ENCODE measurements around the gene SARS1. TPM values are rescaled to one million over a fixed set of nuclear protein-coding genes. Genes with fewer than 3 reads are reported as not detected.

The SARS1 gene
- total RNA-seq, 2 experiments from 2014 or later, result 277 to 290 TPM

GRCh38 chr1:109253803-109254620, 40.3 kb downstream of the SARS1 start:
- Histone ChIP-seq H3K27ac (ENCODE audit: low read depth, low read length, poor library complexity, severe bottlenecking) (peak overlapping the region; percentile 54), H3K4me3 (ENCODE audit: low read depth, low read length, poor library complexity, severe bottlenecking) (peak overlapping the region; percentile 64), H3K4me2 (ENCODE audit: low read length) (peak overlapping the region; percentile 83), H3K4me1 (ENCODE audit: insufficient read depth, low read length, poor library complexity, severe bottlenecking) (peaks cover 27% of the 10 kb centered on the region), H3K9me2 (ENCODE audit: insufficient read depth, low read length) (no peaks in the 10 kb centered on the region), H3K79me2 (ENCODE audit: insufficient read depth, low read depth, low read length) (no peaks in the 10 kb centered on the region), H3K9me3 (ENCODE audit: low read length) (no peaks in the 10 kb centered on the region), H2AFZ (ENCODE audit: low read length) (peak overlapping the region; percentile 80), H4K20me1 (ENCODE audit: insufficient read depth, low read length) (no peaks in the 10 kb centered on the region), H3K36me3 (ENCODE audit: insufficient read depth, low read length) (peaks cover under 1% of the 10 kb centered on the region; the same call in 1 of the 2 replicates)
- BruUV-seq (replicated peaks), result no TSS peak
- 0 out of 2 replicates have a peak, but pooled peaks have one; percentile 29 for TF ChIP-seq CTCF (conservative IDR thresholded peaks at IDR 0.05; ENCODE audit: low read length)
- no peak for TF ChIP-seq EZH2phosphoT487 (IDR thresholded peaks at IDR 0.05; ENCODE audit: borderline replicate concordance, low read depth, low read length)
- CTCF ChIA-PET (ENCODE audit: unreplicated experiment), result interaction anchor here (0.6 to 1.2 kb wide), 3 partner anchors 15 to 278 kb away, joined by 3 read pairs; no protein-coding TSS in a partner anchor
- intact Hi-C loops (cut with micrococcal nuclease; ENCODE audit: unreplicated experiment), result no loop called here
- POLR2A ChIA-PET, result interaction anchor here (0.7 to 1.8 kb wide), 11 partner anchors 11 to 232 kb away, joined by 3 to 10 read pairs (median 4); partner anchors contain the start of genes ATXN7L2, PSMA5, PSRC1 and SORT1
- peak; percentile 56 for DNase-seq (ENCODE audit: low spot score)

- Histone ChIP-seq H3K36me3 (ENCODE audit: insufficient read depth, low read length) (peaks cover 4% of the 10 kb centered on the region; the same call in 1 of the 2 replicates), H3K4me2 (ENCODE audit: low read length) (peak overlapping the region; percentile 83), H3K9me3 (ENCODE audit: low read length) (no peaks in the 10 kb centered on the region), H3K4me3 (ENCODE audit: low read depth, low read length, poor library complexity, severe bottlenecking) (peak overlapping the region; percentile 64), H3K4me1 (ENCODE audit: insufficient read depth, low read length, poor library complexity, severe bottlenecking) (peaks cover 24% of the 10 kb centered on the region), H4K20me1 (ENCODE audit: insufficient read depth, low read length) (no peaks in the 10 kb centered on the region), H3K9me2 (ENCODE audit: insufficient read depth, low read length) (no peaks in the 10 kb centered on the region), H2AFZ (ENCODE audit: low read length) (0 out of 2 replicates have a peak overlapping the region, but pooled peaks have one; percentile 80), H3K79me2 (ENCODE audit: insufficient read depth, low read depth, low read length) (no peaks in the 10 kb centered on the region), H3K27ac (ENCODE audit: low read depth, low read length, poor library complexity, severe bottlenecking) (no peak overlapping the region)
- no TSS peak for BruUV-seq (replicated peaks)
- intact Hi-C loops (cut with micrococcal nuclease; ENCODE audit: unreplicated experiment), result no loop called here
- POLR2A ChIA-PET, result interaction anchor here (1.5 to 1.8 kb wide), 3 partner anchors 144 to 231 kb away, joined by 3 to 10 read pairs (median 4); partner anchors contain the start of genes PSMA5 and SORT1
- TF ChIP-seq CTCF (conservative IDR thresholded peaks at IDR 0.05; ENCODE audit: low read length), result no peak
- TF ChIP-seq EZH2phosphoT487 (IDR thresholded peaks at IDR 0.05; ENCODE audit: borderline replicate concordance, low read depth, low read length), result no peak
- CTCF ChIA-PET (ENCODE audit: unreplicated experiment), result interaction anchor here (0.6 to 1.2 kb wide), 3 partner anchors 223 to 278 kb away, joined by 3 to 4 read pairs (median 3); no protein-coding TSS in a partner anchor
- DNase-seq (ENCODE audit: low spot score), result no peak
These were observed 40.9 kb downstream of the SARS1 start for GRCh38 chr1:109254621-109255096.
